CD4-positive, alpha-beta memory T cell (primary cell): Measurements from ENCODE around the gene SLC16A11. TPM values are rescaled to one million over a fixed set of nuclear protein-coding genes. Genes with fewer than 3 reads are reported as not detected.

ENCODE experiments used
- CTCF ChIA-PET: fragments of 350-600 bp; sonication (Branson Sonifier 250); formaldehyde crosslinking; loops from one replicate; lab custom pipeline; 2021; ENCODE audit warnings: inconsistent platforms; ENCODE audit not compliant: partially characterized antibody; lab: Charles Lee
- POLR2A ChIA-PET: fragments of 350-600 bp; sonication (Branson Sonifier 250); formaldehyde crosslinking; loops from one replicate; lab custom pipeline; 2021; ENCODE audit not compliant: partially characterized antibody; lab: Charles Lee
- DNase-seq, 5 donors: peaks; one replicate each; pipeline versions ENCODE4 v3.0.0 to v3.0.0-alpha.2; 2020 to 2022; ENCODE audit warnings: mixed read lengths in 1 of 5
- H3K27ac ChIP-seq: one replicate; pipeline ENCODE4 v1.7.0; 2013; ENCODE audit warnings: low read depth, low read length
- H3K27me3 ChIP-seq: 2 replicates; pipeline ENCODE4 v1.7.0; 2013; ENCODE audit warnings: mild to moderate bottlenecking, low read length, moderate library complexity; ENCODE audit not compliant: insufficient read depth
- H3K36me3 ChIP-seq: 2 replicates; pipeline ENCODE4 v1.7.0; 2013; ENCODE audit warnings: mild to moderate bottlenecking, low read length, moderate library complexity; ENCODE audit not compliant: insufficient read depth
- H3K4me1 ChIP-seq: 2 replicates; pipeline ENCODE4 v1.7.0; 2013; ENCODE audit warnings: mild to moderate bottlenecking, low read length, moderate library complexity; ENCODE audit not compliant: insufficient read depth
- H3K4me3 ChIP-seq, 2 donors: one replicate each; pipeline ENCODE4 v1.7.0; 2013; ENCODE audit warnings: low read length in 2 of 2, mild to moderate bottlenecking in 1 of 2
- H3K9me3 ChIP-seq, 2 donors: one replicate each; pipeline ENCODE4 v1.7.0; 2013; ENCODE audit warnings: low read length in 2 of 2, control low read depth in 1 of 2; ENCODE audit not compliant: control insufficient read depth in 1 of 2
- H3K27ac Mint-ChIP-seq, 7 donors: one replicate each; pipeline ENCODE4 v1.8.0; 2020 to 2021; ENCODE audit warnings: mixed read lengths in 7 of 7, mild to moderate bottlenecking in 6 of 7, inconsistent platforms in 3 of 7, moderate library complexity in 3 of 7
- H3K27me3 Mint-ChIP-seq, 2 donors: one replicate each; pipeline ENCODE4 v1.8.0; 2020 to 2021; ENCODE audit warnings: mixed read lengths in 2 of 2
- H3K36me3 Mint-ChIP-seq, 2 donors: one replicate each; pipeline ENCODE4 v1.8.0; 2020 to 2021; ENCODE audit warnings: mixed read lengths in 2 of 2, inconsistent platforms in 1 of 2, mild to moderate bottlenecking in 1 of 2
- H3K4me1 Mint-ChIP-seq, 4 donors: one replicate each; pipeline ENCODE4 v1.8.0; 2020 to 2021; ENCODE audit warnings: mixed read lengths in 4 of 4, mild to moderate bottlenecking in 1 of 4
- H3K4me3 Mint-ChIP-seq, 8 donors: one replicate each; pipeline ENCODE4 v1.8.0; 2020 to 2021; ENCODE audit warnings: mixed read lengths in 8 of 8, mild to moderate bottlenecking in 7 of 8, moderate library complexity in 6 of 8, inconsistent platforms in 3 of 8
- H3K9me3 Mint-ChIP-seq, 8 donors: one replicate each; pipeline ENCODE4 v1.8.0; 2020 to 2021; ENCODE audit warnings: mixed read lengths in 8 of 8, mild to moderate bottlenecking in 5 of 8, inconsistent platforms in 3 of 8, moderate library complexity in 1 of 8
- intact Hi-C: fragments of 100-400 bp; cut with micrococcal nuclease; formaldehyde crosslinking; loops from one replicate; pipeline ENCODE4 v1.15.1; 2023
- polyA plus RNA-seq, 2 donors: library from polyadenylated mRNA; unstranded; fragments of 300-500 nt; fragmentation: Illumina TruSeq; gene quantifications; one replicate each; pipeline ENCODE4 v1.2.3, GENCODE V29; 2021
- total RNA-seq, 2 experiments: library from RNA; stranded (reverse); gene quantifications; one replicate each; pipeline ENCODE4 v1.2.3, GENCODE V29; 2021

SLC16A11 gene
- total and polyA plus RNA-seq, 4 experiments from 2014 or later: 0.50 to 1.2 (median 0.79) TPM

- Histone ChIP-seq H3K4me1 (peaks cover 60% of the 10 kb centered on the region), H3K27ac (no peak overlapping the region), H3K36me3 (peaks cover 8% of the 10 kb centered on the region), H3K4me3 (no peak overlapping the region), H3K9me3 (no peaks in the 10 kb centered on the region), H3K27me3 (no peaks in the 10 kb centered on the region)
- Mint-ChIP-seq H3K4me1 (peaks cover 33 to 85% (median 52%) of the 10 kb centered on the region in 4 donors), H3K36me3 (peaks cover 9 to 30% of the 10 kb centered on the region in 2 donors), H3K4me3 (peak overlapping the region in 4 of 8 donors; percentile 5 to 71 (median 33)), H3K27me3 (no peaks in the 10 kb centered on the region), H3K27ac (peak overlapping the region in 6 of 7 donors; percentile 48 to 98 (median 68)), H3K9me3 (no peaks in the 10 kb centered on the region)
- ChIA-PET CTCF (interaction anchor here (1.1 to 6.8 kb wide), 2 partner anchors 13 to 104 kb away, joined by 5 to 64 read pairs; no protein-coding TSS in a partner anchor), POLR2A (no interaction called here)
- DNase-seq: peak in 1 of 5 donors; percentile 45
- intact Hi-C loops: loop anchor here (2.0 to 10.0 kb wide), 2 partner anchors 17 to 1433 kb away; partner anchors contain the start of gene NLRP1
Observed at GRCh38 chr17:7017827-7018200, 26.1 kb downstream of the SLC16A11 start.

DNA sequence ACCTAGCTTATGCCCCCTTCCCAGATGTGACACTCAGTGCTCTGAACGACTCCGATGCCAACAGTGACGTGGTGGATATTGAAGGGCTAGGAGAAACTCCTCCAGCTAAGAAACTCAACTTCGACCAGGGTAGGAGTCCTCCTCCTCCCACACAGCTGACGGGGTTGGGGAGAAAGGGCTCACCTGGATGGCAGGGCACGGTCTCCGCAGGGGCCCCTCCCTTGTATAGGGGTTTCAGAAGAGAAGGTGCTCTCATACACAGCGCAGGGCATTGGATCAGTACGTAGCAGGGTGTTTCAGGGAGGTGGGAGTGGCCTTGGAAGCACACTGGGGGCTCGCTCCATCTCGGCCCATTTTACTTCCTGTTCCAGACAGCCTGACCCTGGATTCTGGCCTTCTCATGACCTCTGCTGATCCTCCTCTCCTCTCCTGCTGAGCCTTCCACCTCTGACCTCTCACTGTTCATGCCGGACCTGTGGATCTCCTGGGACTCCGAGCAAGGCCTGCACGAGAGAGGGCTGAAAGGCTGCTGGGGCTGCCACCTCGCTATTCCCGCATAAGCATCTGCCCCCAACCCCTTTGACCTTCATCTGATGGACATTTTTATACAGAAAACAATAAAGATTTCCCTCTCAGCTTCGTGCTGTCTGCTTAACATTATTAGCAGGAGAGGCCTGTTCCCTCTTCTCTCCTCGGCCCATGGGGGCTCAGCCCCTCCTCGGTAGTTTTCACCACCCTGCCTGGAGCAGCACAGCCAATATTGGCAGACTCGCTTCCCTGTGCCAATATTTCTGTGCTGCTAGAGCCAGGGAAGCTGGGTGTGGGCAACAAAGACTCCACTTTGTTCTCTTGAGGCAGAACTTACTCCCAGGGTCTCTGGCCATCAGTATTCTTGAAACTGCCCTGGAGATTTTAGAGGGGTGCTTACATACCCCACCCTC, 26.7 kb downstream of the SLC16A11 start:
- intact Hi-C loops: loop anchor here (2.0 to 10.0 kb wide), 2 partner anchors 18 to 1432 kb away; partner anchors contain the start of gene NLRP1
- peaks cover 53% of the 10 kb centered on the region for H3K4me1 ChIP-seq

GRCh38 chr17:7016418-7016817, 27.5 kb downstream of the SLC16A11 start:
- Mint-ChIP-seq H3K9me3 (no peaks in the 10 kb centered on the region), H3K4me1 (peaks cover 30 to 87% (median 51%) of the 10 kb centered on the region in 4 donors), H3K27me3 (no peaks in the 10 kb centered on the region), H3K4me3 (peak overlapping the region in 7 of 8 donors; percentile 64 to 92 (median 91)), H3K27ac (peak overlapping the region; percentile 97 to 99 (median 98)), H3K36me3 (peaks cover 9 to 36% of the 10 kb centered on the region in 2 donors)
- H3K4me1 ChIP-seq: peaks cover 51% of the 10 kb centered on the region
- POLR2A ChIA-PET: interaction anchor here (0.7 to 3.0 kb wide), 5 partner anchors 8 to 30 kb away, joined by 3 to 37 read pairs (median 8); partner anchors contain the start of genes BCL6B and SLC16A13
- no peak overlapping the region for H3K4me3 ChIP-seq
- CTCF ChIA-PET: interaction anchor here (1.1 to 3.0 kb wide), 4 partner anchors 11 to 102 kb away, joined by 3 to 11 read pairs (median 3); no protein-coding TSS in a partner anchor
- H3K27me3 ChIP-seq: no peaks in the 10 kb centered on the region
- H3K36me3 ChIP-seq: peaks cover 8% of the 10 kb centered on the region
- peak overlapping the region; percentile 96 for H3K27ac ChIP-seq
- no peaks in the 10 kb centered on the region for H3K9me3 ChIP-seq
- intact Hi-C loops: loop anchor here (2.0 to 10.0 kb wide), 2 partner anchors 18 to 1432 kb away; partner anchors contain the start of gene NLRP1
- peak in 1 of 5 donors; percentile 41 for DNase-seq

More for the DNA sequence above, 26.7 kb downstream of the SLC16A11 start:
- CTCF ChIA-PET: interaction anchor here (1.1 to 6.8 kb wide), 5 partner anchors 13 to 103 kb away, joined by 3 to 64 read pairs (median 5); no protein-coding TSS in a partner anchor
- H3K4me1 Mint-ChIP-seq: peaks cover 30 to 86% (median 50%) of the 10 kb centered on the region in 4 donors
- no peaks in the 10 kb centered on the region for H3K27me3 ChIP-seq
- DNase-seq: no peak
- no peaks in the 10 kb centered on the region for H3K9me3 ChIP-seq
- POLR2A ChIA-PET: interaction anchor here (1.0 to 3.0 kb wide), 3 partner anchors 7 to 18 kb away, joined by 5 to 37 read pairs (median 16); partner anchors contain the start of genes BCL6B and SLC16A13
- H3K9me3 Mint-ChIP-seq: no peaks in the 10 kb centered on the region
- H3K27ac ChIP-seq: peak overlapping the region; percentile 96
- H3K4me3 Mint-ChIP-seq: peak overlapping the region in 7 of 8 donors; percentile 3 to 71 (median 18)
- no peak overlapping the region for H3K4me3 ChIP-seq
- peaks cover 8% of the 10 kb centered on the region for H3K36me3 ChIP-seq
- H3K36me3 Mint-ChIP-seq: peaks cover 9 to 32% of the 10 kb centered on the region in 2 donors
- H3K27ac Mint-ChIP-seq: peak overlapping the region; percentile 52 to 98 (median 97)
- no peaks in the 10 kb centered on the region for H3K27me3 Mint-ChIP-seq

DNA sequence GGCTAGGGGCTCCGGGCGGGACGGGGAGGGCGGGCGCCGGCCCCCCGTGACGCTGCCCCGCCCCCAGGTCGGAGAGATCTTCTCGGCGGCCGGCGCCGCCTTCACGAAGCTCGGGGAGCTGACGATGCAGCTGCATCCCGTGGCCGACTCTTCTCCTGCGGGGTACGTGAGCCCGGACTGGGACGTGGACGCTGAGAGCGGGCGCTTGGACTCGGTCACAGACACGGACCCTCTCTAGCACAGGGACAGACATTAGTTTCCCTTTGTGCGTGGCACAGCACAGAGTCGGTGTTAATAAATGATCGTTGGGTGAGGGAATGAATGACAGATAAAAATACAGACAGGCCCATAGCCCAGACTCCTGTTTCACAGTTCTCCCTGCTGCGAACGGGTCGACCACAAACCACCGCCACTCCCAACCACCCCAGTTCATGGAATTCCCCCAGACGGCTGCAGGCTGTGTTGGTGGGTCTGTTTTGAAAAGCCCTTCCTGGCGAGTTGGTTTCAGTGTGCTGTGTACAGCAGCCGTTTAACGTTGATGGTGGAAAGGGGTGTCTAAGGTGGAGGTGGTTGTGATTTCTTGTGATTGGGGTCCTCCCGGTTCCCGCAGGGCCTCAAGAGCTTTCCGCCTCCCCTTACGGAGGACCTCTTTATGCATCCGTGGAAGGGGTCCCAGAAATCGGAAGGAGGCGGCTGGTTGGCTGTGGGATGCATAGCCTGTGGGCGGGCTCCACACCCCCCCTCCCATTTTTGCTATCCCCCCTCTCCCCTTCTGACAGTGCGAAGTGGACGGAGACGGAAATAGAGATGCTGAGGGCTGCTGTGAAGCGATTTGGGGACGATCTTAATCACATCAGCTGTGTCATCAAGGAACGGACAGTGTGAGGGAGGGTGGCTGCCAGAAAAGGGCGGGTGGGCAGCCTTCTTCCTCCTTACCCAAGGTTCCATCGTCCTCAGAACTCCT, 28.6 kb downstream of the SLC16A11 start:
- DNase-seq: peak; percentile 82 to 97 (median 85)
- H3K27ac Mint-ChIP-seq: peak overlapping the region; percentile 97 to 99 (median 98)
- Histone ChIP-seq H3K36me3 (peaks cover 8% of the 10 kb centered on the region), H3K27ac (peak overlapping the region; percentile 96), H3K9me3 (no peaks in the 10 kb centered on the region), H3K4me3 (peak overlapping the region; percentile 50 to 98), H3K4me1 (peaks cover 61% of the 10 kb centered on the region), H3K27me3 (no peaks in the 10 kb centered on the region)
- intact Hi-C loops: loop anchor here (1.0 to 10.0 kb wide), 2 partner anchors 8 to 1430 kb away; partner anchors contain the start of genes BCL6B and NLRP1
- no peaks in the 10 kb centered on the region for H3K27me3 Mint-ChIP-seq
- H3K4me1 Mint-ChIP-seq: peaks cover 35 to 86% (median 55%) of the 10 kb centered on the region in 4 donors
- peak overlapping the region; percentile 89 to 95 (median 92) for H3K4me3 Mint-ChIP-seq
- H3K9me3 Mint-ChIP-seq: no peaks in the 10 kb centered on the region
- CTCF ChIA-PET: interaction anchor here (0.8 to 3.0 kb wide), 5 partner anchors 11 to 104 kb away, joined by 3 to 11 read pairs (median 4); partner anchors contain the start of gene SLC16A13
- peaks cover 9 to 36% of the 10 kb centered on the region in 2 donors for H3K36me3 Mint-ChIP-seq
- POLR2A ChIA-PET: interaction anchor here (0.6 to 3.0 kb wide), 12 partner anchors 9 to 672 kb away, joined by 3 to 37 read pairs (median 4); partner anchors contain the start of genes BCL6B, SLC16A13 and TP53

- peak; percentile 98 to 99 (median 98) for DNase-seq
- CTCF ChIA-PET: interaction anchor here (0.6 to 3.0 kb wide), 4 partner anchors 11 to 103 kb away, joined by 3 to 11 read pairs (median 6); no protein-coding TSS in a partner anchor
- intact Hi-C loops: loop anchor here (10.0 kb wide), 1 partner anchor 1430 kb away; the partner anchor contains the start of gene NLRP1
Observed at GRCh38 chr17:7014261-7014994, 29.5 kb downstream of the SLC16A11 start.

More at GRCh38 chr17:7014261-7014994, 29.5 kb downstream of the SLC16A11 start:
- H3K4me1 Mint-ChIP-seq: peaks cover 42 to 94% (median 61%) of the 10 kb centered on the region in 4 donors
- no peaks in the 10 kb centered on the region for H3K9me3 Mint-ChIP-seq
- Histone ChIP-seq H3K4me3 (peak overlapping the region; percentile 61 to 98), H3K9me3 (no peaks in the 10 kb centered on the region), H3K27ac (peak overlapping the region; percentile 96), H3K4me1 (peaks cover 69% of the 10 kb centered on the region), H3K36me3 (peaks cover 14% of the 10 kb centered on the region), H3K27me3 (no peaks in the 10 kb centered on the region)
- peak overlapping the region; percentile 92 to 98 (median 97) for H3K4me3 Mint-ChIP-seq
- peaks cover 13 to 42% of the 10 kb centered on the region in 2 donors for H3K36me3 Mint-ChIP-seq
- no peaks in the 10 kb centered on the region for H3K27me3 Mint-ChIP-seq
- peak overlapping the region; percentile 98 to 100 (median 100) for H3K27ac Mint-ChIP-seq
- POLR2A ChIA-PET: interaction anchor here (1.2 to 4.1 kb wide), 8 partner anchors 10 to 673 kb away, joined by 3 to 39 read pairs (median 5); partner anchors contain the start of genes BCL6B, SLC16A13 and TP53
